ENCODE measurements around the gene SRGAP1.
"Not testable (repeated sequence)": the region's sequence is repeated elsewhere in the genome, so short reads cannot be mapped to it uniquely, and the experiment has no call there.

The SRGAP1 gene

GRCh38 chr12:64063121-64063520, 218.6 kb downstream of the SRGAP1 start:
- no peaks in the 10 kb centered on the region for H3K27me3 Mint-ChIP-seq
- DNase-seq, result no peak
- no peak overlapping the region for H3K27ac Mint-ChIP-seq
- H3K4me3 Mint-ChIP-seq, result no peak overlapping the region
- no peaks in the 10 kb centered on the region for H3K4me1 Mint-ChIP-seq
- H3K9me3 Mint-ChIP-seq, result no peaks in the 10 kb centered on the region
- no peaks in the 10 kb centered on the region for H3K36me3 Mint-ChIP-seq
- no peak for ATAC-seq (replicated peaks)

DNA sequence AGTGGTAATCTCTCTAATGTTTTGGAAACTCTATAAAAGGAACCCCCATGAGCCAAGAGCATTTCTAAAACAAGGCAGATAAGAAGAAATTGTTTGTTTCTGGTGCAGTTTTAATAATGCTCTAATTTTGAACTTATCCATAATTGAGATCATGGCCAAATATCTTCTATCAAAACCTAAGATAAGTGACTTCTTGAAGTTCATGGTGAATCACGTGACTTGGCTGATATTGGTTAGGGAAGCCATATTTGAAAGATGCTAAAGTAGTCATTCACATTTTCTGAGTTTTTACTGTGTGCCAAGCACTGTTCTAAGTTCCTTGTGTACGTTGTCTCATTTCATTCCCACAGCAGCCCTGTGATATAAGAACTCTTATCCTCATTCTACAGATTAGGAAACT, 219.7 kb downstream of the SRGAP1 start:
- no peaks in the 10 kb centered on the region for H3K4me1 Mint-ChIP-seq
- no peak overlapping the region for H3K4me3 Mint-ChIP-seq
- H3K27ac Mint-ChIP-seq, result no peak overlapping the region

DNA sequence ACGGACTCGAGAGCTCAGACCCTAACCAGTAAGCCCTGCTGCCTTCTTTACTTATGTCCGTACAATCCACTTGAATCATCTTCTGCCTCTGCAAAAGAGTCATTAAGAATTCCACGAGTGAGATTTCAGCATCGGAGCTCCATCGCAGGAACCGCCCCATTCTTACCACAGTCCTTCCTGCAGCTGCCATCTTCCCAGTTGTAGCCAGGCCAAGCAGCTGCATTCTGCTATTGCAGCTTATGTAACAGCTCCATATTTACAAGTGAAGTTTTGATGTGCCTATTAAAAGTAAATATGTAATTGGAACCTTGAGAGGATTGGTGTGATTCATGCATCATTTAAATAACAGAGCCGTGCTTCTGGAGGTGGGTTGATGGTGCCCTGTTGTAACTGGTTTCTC, 220.2 kb downstream of the SRGAP1 start:
- Mint-ChIP-seq H3K9me3 (no peaks in the 10 kb centered on the region), H3K4me1 (no peaks in the 10 kb centered on the region), H3K36me3 (no peaks in the 10 kb centered on the region), H3K4me3 (no peak overlapping the region), H3K27me3 (no peaks in the 10 kb centered on the region), H3K27ac (no peak overlapping the region)
- DNase-seq, result no peak
- ATAC-seq (replicated peaks), result no peak

More for the DNA sequence above, 219.7 kb downstream of the SRGAP1 start:
- ATAC-seq (replicated peaks) (no peak), DNase-seq (no peak)
- no peaks in the 10 kb centered on the region for H3K27me3 Mint-ChIP-seq
- H3K36me3 Mint-ChIP-seq, result no peaks in the 10 kb centered on the region
- H3K9me3 Mint-ChIP-seq, result no peaks in the 10 kb centered on the region

GRCh38 chr12:64065881-64066451, 221.5 kb downstream of the SRGAP1 start:
- Mint-ChIP-seq H3K4me1 (no peaks in the 10 kb centered on the region), H3K4me3 (no peak overlapping the region), H3K27me3 (no peaks in the 10 kb centered on the region), H3K36me3 (no peaks in the 10 kb centered on the region), H3K9me3 (no peaks in the 10 kb centered on the region), H3K27ac (no peak overlapping the region)
- no peak for ATAC-seq (replicated peaks)
- DNase-seq, result no peak

DNA sequence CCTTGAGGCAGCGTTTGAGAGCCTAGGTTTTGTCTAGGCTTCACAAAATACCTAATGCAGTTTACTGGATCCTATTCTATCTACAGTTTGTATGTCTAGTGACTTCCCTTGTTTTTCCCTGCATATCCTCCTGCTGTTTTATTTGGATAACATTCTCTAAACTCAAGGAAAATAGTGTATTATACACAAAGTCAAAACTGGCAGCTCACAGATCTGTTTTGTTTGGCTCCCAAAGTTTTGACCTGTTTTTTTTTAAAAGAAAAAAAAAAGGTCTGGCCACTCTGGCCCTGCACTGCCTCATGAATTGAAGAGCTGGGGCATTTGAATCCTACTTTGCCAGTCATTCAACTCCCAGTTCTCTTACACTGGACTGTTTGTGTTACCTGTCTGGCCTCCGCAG, 222.3 kb downstream of the SRGAP1 start:
- Mint-ChIP-seq H3K9me3 (no peaks in the 10 kb centered on the region), H3K27ac (no peak overlapping the region), H3K4me1 (no peaks in the 10 kb centered on the region)

GRCh38 chr12:64070454-64070853, 226.0 kb downstream of the SRGAP1 start:
- H3K4me1 Mint-ChIP-seq, result no peaks in the 10 kb centered on the region
- no peaks in the 10 kb centered on the region for H3K36me3 Mint-ChIP-seq
- H3K4me3 Mint-ChIP-seq, result no peak overlapping the region

More for the DNA sequence above, 222.3 kb downstream of the SRGAP1 start:
- H3K27me3 Mint-ChIP-seq, result no peaks in the 10 kb centered on the region
- H3K4me3 Mint-ChIP-seq, result no peak overlapping the region
- ATAC-seq (replicated peaks), result no peak
- no peak for DNase-seq
- no peaks in the 10 kb centered on the region for H3K36me3 Mint-ChIP-seq

GRCh38 chr12:64072916-64073575, 228.5 kb downstream of the SRGAP1 start:
- Mint-ChIP-seq H3K9me3 (peaks cover 4 to 5% of the 10 kb centered on the region in 2 donors), H3K36me3 (no peaks in the 10 kb centered on the region), H3K4me3 (no peak overlapping the region), H3K27ac (no peak overlapping the region), H3K4me1 (no peaks in the 10 kb centered on the region), H3K27me3 (no peaks in the 10 kb centered on the region)
- DNase-seq, result no peak
- no peak for ATAC-seq (replicated peaks)

More at GRCh38 chr12:64070454-64070853, 226.0 kb downstream of the SRGAP1 start:
- ATAC-seq (replicated peaks) (no peak), DNase-seq (no peak)
- Mint-ChIP-seq H3K27me3 (no peaks in the 10 kb centered on the region), H3K27ac (no peak overlapping the region), H3K9me3 (peaks cover 0 to 5% of the 10 kb centered on the region in 2 donors)

DNA sequence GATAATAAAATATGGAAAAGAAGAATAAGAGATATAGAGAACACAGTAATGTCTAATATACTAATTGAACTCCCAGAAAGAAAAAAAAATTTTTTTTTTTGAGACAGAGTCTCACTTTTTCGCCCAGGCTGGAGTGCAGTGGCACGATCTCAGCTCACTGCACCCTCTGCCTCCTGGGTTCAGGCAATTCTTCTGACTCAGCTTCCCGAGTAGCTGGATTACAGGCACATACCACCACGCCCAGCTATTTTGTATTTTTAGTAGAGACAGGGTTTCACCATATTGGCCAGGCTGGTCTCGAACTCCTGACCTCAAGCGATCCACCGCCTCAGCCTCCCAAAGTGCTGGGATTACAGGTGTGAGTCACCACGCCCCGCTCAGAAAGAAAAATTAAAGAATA, 232.1 kb downstream of the SRGAP1 start:
- H3K36me3 Mint-ChIP-seq; H3K27ac Mint-ChIP-seq; H3K4me1 Mint-ChIP-seq; H3K4me3 Mint-ChIP-seq; H3K27me3 Mint-ChIP-seq; ATAC-seq (replicated peaks); H3K9me3 Mint-ChIP-seq; DNase-seq: not testable (repeated sequence)

GRCh38 chr12:64077922-64078321, 233.4 kb downstream of the SRGAP1 start:
- H3K4me1 Mint-ChIP-seq, result no peaks in the 10 kb centered on the region
- DNase-seq, result no peak
- no peak for ATAC-seq (replicated peaks)
- no peak overlapping the region for H3K4me3 Mint-ChIP-seq
- H3K27ac Mint-ChIP-seq, result no peak overlapping the region
- no peaks in the 10 kb centered on the region for H3K27me3 Mint-ChIP-seq
- peaks cover 4 to 5% of the 10 kb centered on the region in 2 donors for H3K9me3 Mint-ChIP-seq
- H3K36me3 Mint-ChIP-seq, result no peaks in the 10 kb centered on the region

DNA sequence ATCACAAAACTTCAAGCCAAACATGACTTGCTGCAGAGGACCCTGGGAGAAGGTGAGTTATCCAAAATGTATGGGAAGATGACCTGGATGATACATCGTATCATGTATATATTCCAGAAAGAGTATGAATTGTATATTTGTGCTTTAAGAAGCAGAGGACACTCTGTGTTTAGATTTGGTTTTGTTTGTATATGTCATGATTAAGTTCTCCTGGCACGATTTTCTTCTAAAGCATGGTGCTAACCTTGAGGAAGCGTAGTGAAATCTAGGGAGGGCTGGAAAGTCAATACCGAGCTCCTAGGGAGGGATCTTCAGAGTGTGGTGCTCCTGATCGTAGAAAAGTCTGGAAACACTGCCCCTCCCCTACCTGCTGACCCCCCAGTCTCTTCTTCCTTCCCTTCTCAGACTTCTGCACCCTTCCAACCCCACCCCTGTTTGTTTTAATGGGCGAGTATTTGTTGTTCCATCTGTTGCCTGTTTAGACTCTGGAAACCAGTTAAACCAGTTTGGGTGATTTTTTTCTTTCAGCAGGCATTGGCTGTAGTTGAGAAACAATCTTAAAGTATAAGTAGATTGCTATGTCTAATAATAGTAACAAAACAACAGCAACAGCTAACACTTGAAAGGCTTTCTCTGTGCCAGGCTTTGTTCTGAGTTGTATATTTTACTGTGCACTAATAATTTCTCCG, 236.0 kb downstream of the SRGAP1 start:
- no peaks in the 10 kb centered on the region for H3K4me1 Mint-ChIP-seq
- H3K9me3 Mint-ChIP-seq, result peaks cover 0 to 4% of the 10 kb centered on the region in 2 donors
- no peak overlapping the region for H3K27ac Mint-ChIP-seq
- no peaks in the 10 kb centered on the region for H3K36me3 Mint-ChIP-seq
- ATAC-seq (replicated peaks), result no peak
- no peaks in the 10 kb centered on the region for H3K27me3 Mint-ChIP-seq
- DNase-seq, result no peak
- H3K4me3 Mint-ChIP-seq, result no peak overlapping the region

GRCh38 chr12:64081008-64081404, 236.5 kb downstream of the SRGAP1 start:
- H3K27me3 Mint-ChIP-seq, result no peaks in the 10 kb centered on the region
- peaks cover 0 to 3% of the 10 kb centered on the region in 2 donors for H3K9me3 Mint-ChIP-seq
- DNase-seq (no peak), ATAC-seq (replicated peaks) (no peak)
- no peak overlapping the region for H3K4me3 Mint-ChIP-seq
- H3K36me3 Mint-ChIP-seq, result no peaks in the 10 kb centered on the region
- H3K4me1 Mint-ChIP-seq, result no peaks in the 10 kb centered on the region
- no peak overlapping the region for H3K27ac Mint-ChIP-seq

GRCh38 chr12:64082116-64082515, 237.6 kb downstream of the SRGAP1 start:
- no peaks in the 10 kb centered on the region for H3K36me3 Mint-ChIP-seq

DNA sequence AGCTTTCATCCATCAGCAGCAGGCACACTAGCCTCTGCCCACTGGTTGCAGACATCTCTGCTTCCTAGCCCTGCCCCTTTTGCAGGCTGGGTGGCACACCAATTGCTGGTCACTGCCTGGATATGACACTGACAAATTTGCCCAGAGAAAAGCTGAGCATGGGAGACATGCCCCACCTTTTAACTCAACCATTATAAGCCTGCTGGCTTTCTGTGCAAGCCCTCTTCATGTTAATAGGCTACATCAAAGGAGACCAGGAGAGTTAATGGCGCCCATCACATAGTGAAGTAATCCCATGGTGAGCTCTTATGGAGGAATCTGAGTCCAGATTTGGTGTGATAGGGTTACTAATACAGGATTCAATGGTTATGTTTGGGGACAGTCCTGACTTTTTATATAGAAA, 238.4 kb downstream of the SRGAP1 start:
- no peak overlapping the region for H3K4me3 Mint-ChIP-seq
- ATAC-seq (replicated peaks), result no peak
- no peaks in the 10 kb centered on the region for H3K9me3 Mint-ChIP-seq
- H3K4me1 Mint-ChIP-seq, result peaks cover 0 to 2% of the 10 kb centered on the region in 2 donors
- H3K27me3 Mint-ChIP-seq, result no peaks in the 10 kb centered on the region
- no peak for DNase-seq
- H3K36me3 Mint-ChIP-seq, result no peaks in the 10 kb centered on the region
- H3K27ac Mint-ChIP-seq, result no peak overlapping the region

More at GRCh38 chr12:64082116-64082515, 237.6 kb downstream of the SRGAP1 start:
- Mint-ChIP-seq H3K9me3 (no peaks in the 10 kb centered on the region), H3K27me3 (no peaks in the 10 kb centered on the region), H3K4me3 (no peak overlapping the region), H3K27ac (no peak overlapping the region), H3K4me1 (no peaks in the 10 kb centered on the region)
- ATAC-seq (replicated peaks), result no peak
- no peak for DNase-seq

DNA sequence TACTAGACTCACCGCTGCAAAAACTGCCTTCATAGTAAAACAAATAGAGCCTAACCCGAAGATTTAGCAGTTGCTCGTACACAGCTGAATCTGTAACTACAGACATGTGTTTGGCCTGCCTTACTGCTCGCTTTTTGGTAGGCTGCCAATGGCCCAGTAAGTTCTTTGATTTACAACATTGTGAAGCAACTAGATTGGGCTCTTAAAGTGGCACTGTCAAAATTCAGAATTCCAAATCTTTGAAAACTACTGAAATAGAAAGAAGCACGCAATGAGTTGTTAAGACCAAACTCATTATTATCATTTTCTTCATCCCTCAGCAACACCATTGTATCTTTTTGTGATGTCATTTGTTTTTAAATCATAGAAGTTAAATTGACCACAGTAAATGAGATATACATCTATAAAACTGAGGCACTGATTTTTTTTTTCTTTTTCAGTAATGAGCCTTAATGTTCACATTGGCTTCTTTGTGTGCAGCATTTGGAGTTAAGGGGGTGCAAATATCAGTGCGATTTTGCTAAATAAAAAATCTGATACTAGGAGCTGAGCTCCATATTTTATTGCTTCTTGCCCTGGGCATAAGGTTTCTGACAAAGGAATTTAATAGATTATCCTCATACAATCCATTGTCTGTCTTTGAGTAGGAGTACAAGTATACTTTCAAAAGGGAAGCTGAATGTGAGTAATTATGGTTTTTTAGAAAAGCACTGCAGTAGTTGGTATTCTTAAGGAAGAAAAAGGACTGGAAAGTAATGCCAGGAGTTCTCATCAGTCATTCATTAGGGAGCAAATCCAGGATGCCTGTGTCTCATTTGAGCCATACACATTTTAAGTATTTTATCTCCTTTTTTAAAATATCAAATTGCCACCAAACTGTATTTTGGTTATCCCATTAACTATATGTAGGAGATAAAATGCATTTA, 239.0 kb downstream of the SRGAP1 start:
- Mint-ChIP-seq H3K27ac (no peak overlapping the region), H3K4me1 (peaks cover 0 to 9% of the 10 kb centered on the region in 2 donors), H3K27me3 (no peaks in the 10 kb centered on the region), H3K36me3 (no peaks in the 10 kb centered on the region), H3K4me3 (no peak overlapping the region), H3K9me3 (no peaks in the 10 kb centered on the region)
- DNase-seq (no peak), ATAC-seq (replicated peaks) (no peak)
